Measurements from ENCODE around the gene CYB561D2.
A peak's percentile ranks its signal among the peaks of the same experiment; 100 is the strongest.

The CYB561D2 gene

DNA sequence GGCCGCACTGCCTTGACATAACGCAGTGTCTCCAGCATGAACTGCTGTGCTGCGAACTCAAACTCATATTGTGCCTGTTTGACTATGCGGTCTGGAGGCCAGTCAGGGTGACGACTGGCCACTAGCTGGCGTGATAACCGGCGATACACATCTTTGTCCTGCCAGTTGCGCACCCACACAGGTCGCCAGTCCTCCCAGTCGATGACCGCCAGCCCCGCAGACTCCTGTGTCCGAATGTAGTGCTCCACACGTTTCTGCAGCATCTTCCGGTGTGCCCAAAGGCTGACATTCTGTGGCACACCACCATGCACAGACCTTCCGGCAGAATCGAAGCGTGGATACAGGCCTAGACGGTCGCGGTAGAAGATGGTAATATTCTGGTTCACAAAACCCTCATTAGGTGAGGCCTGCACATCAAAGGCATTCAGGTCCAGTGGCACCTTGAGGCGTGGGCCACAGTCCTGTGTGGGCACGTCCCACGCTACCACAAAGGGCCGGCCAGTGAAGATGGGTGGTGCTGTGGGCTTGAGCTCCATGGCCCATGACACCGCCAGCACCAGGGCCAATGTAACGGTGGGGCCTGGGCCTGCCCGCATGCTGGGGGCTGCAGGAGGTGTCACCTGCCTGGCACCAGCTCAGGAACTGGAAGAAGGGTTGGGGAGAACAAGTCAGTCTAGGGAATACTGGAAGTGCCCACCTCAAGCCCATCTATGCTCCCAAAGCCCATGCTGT lies 30.6 kb upstream of the CYB561D2 start:
- no peak for TF ChIP-seq CTCF (conservative IDR thresholded peaks at IDR 0.05; ENCODE audit: control insufficient read depth, insufficient read depth, low read depth, low read length)
- DNase-seq (ENCODE audit: low read depth): no peak
- peak overlapping the region; percentile 84 for H3K4me3 ChIP-seq (ENCODE audit: control insufficient read depth, low read depth, low read length)

DNA sequence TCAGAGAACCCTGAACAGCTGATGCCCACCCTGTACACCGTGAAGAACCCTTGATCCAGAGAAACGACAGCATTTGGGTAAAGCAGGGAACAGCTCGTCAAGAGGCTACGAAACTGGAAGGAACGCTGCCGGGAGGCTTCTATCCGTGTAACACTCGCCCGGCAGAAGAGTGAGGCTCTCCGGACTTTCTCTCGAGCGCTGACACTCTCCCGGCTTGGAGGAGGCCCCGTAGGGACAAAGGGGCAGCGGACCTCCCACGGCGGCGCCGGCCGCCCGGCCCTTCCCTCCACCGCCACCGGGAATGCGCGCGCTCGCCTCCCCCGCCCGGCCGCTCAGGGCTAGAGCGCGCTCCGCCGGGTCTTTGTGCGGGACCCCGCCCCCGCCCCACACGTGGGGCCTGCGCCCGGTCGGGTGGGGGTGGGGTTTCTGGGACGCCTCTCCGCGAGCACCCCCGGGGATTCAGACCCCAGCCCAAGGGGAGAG lies 29.8 kb upstream of the CYB561D2 start:
- TF ChIP-seq CTCF (conservative IDR thresholded peaks at IDR 0.05; ENCODE audit: control insufficient read depth, insufficient read depth, low read depth, low read length): no peak
- H3K4me3 ChIP-seq (ENCODE audit: control insufficient read depth, low read depth, low read length): peak overlapping the region; percentile 84
- DNase-seq (ENCODE audit: low read depth): peak; percentile 44

DNA sequence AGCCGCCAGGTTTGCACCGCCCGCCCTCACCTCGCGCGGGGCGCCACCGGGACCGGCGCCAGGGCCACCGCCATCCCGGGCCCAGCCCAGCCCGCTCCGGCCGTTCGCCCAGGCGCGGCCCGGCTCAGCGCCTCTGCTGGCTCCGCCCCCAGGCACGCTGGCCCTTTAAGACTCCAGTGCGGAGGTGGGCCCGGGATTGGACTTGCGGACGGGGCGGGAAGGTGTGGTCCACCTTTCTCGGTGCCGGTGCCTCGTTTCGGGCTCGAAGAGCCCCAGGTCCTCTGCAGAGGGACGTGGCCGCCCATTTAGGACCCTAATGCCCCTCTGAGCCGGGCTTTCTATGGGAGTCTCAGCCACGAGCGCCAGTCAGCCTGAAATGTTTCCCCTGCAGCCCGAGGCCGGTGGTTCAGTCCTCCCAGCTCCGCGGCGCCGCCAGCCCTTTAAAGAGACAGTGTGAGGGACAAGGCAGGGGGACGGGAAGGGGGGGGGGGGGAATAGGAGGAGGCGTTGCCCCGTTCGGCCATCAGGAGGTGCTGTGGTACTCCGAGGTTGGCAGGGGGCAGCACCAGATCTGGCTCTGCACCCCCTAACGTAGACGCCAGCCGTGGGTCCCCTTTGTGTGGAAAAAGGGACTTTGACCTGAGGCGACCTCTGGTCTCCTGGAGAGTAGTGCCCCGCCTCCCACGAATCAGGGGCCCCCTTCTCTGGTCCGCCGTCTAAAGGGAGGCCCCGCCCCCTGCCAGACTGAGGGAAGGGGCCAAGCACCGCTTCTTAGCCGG lies 29.1 kb upstream of the CYB561D2 start:
- TF ChIP-seq CTCF (conservative IDR thresholded peaks at IDR 0.05; ENCODE audit: control insufficient read depth, insufficient read depth, low read depth, low read length): peak; percentile 44
- H3K4me3 ChIP-seq (ENCODE audit: control insufficient read depth, low read depth, low read length): peak overlapping the region; percentile 84
- peak; percentile 79 for DNase-seq (ENCODE audit: low read depth)

DNA sequence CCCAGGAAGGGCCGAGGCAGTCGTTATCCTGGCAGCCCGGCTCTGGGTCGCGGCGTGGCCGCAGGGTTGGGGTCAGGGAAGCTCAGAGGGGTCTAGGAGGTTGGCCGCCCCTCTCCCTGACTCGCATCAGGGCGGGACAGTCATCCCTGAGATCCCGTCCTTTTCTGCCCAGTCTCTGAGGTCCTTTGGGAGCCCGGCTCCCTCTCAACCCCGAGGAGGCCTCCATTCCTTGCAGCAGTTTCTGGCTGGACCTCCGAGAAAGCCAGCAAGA lies 28.6 kb upstream of the CYB561D2 start:
- no peak for TF ChIP-seq CTCF (conservative IDR thresholded peaks at IDR 0.05; ENCODE audit: control insufficient read depth, insufficient read depth, low read depth, low read length)
- H3K4me3 ChIP-seq (ENCODE audit: control insufficient read depth, low read depth, low read length): peak overlapping the region; percentile 84

GRCh38 chr3:50322386-50323091 lies 28.1 kb upstream of the CYB561D2 start, which contains the start of gene HYAL2:
Gene HYAL2 (minus strand): TSS chr3:50322745. CDS start chr3:50320489, 2,256 bp downstream.
- H3K4me3 ChIP-seq (ENCODE audit: control insufficient read depth, low read depth, low read length): peak within 1 kb of the TSS; percentile 84
- DNase-seq (ENCODE audit: low read depth): no peak
- TF ChIP-seq CTCF (conservative IDR thresholded peaks at IDR 0.05; ENCODE audit: control insufficient read depth, insufficient read depth, low read depth, low read length): no peak

More for the DNA sequence above, 28.6 kb upstream of the CYB561D2 start:
- no peak for DNase-seq (ENCODE audit: low read depth)

GRCh38 chr3:50323092-50323600 lies 27.5 kb upstream of the CYB561D2 start:
- H3K4me3 ChIP-seq (ENCODE audit: control insufficient read depth, low read depth, low read length): no peak overlapping the region
- TF ChIP-seq CTCF (conservative IDR thresholded peaks at IDR 0.05; ENCODE audit: control insufficient read depth, insufficient read depth, low read depth, low read length): no peak
- DNase-seq (ENCODE audit: low read depth): no peak

Data from fibroblast of mammary gland (primary cell).